Activated T-cell treated with anti-CD3 and anti-CD28 coated beads for 48 hours (primary cell): Measurements from ENCODE around the gene HS3ST2.
"Not testable (repeated sequence)": the region's sequence is repeated elsewhere in the genome, so short reads cannot be mapped to it uniquely, and the experiment has no call there.

Experiments used
- DNase-seq: peaks from one replicate; pipeline ENCODE4 v3.0.0-alpha.2; 2020; ENCODE audit warnings: low read depth

The HS3ST2 gene

DNA sequence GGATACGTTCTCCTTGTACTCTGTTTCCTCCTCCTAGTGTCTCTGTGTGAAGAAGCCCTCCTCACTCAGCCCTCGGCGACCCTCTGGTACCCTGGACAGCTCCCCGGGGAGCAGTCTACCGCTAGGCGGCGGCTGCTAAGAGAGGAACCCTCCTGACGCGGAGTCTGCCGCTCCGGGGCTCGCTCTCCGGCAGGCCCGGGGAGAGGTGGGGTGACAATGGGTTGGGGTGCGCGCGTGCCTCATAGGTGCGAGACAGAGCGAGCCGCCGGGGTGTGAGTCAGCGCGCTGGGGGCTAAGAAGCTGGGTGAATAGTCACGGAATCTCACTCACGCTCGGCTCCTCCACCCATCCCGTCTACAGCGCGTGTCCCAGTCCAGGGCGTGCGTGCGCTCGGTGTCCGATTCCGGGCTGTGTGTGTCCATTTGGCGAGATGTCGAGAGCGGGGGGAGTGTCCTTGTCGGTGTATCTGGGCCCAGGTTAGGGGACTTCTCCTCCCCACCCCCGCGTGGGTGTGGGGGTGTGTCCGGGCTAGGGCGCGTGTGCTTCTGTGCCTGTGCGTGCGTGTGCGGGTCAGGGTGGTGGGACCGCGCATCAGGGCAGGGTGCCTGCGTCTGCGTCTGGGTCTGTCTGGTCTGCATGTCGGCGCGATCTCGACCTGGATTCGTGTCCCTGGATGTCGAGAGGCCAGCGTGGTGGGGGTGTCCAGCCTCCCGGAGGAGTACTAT, 577 bp upstream of the HS3ST2 start:
- DNase-seq, result peak; percentile 41

DNA sequence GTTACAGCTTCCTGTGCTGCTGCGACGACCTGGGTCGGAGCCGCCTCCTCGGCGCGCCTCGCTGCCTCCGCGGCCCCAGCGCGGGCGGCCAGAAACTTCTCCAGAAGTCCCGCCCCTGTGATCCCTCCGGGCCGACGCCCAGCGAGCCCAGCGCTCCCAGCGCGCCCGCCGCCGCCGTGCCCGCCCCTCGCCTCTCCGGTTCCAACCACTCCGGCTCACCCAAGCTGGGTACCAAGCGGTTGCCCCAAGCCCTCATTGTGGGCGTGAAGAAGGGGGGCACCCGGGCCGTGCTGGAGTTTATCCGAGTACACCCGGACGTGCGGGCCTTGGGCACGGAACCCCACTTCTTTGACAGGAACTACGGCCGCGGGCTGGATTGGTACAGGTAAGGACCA, 746 bp downstream of the HS3ST2 start:
- no peak for DNase-seq

DNA sequence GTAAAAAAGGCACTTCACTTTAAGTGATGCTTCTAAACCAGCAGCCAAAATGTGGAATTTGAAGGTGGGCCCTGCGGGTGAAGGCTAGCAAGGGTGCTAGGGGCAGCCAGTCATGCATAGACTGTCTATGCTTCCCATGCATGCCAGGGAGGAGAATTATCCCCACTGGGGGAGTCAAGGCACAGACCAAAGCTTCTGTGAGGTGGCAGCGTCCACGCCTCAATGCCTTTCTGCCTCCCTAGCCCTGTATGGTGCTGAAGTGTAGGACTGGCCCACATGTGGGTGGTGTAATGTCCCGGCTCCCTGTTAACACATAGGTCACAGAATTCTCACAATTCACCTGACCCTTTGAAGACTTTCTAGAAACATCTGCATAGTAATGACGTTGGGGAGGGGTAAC, 1.9 kb downstream of the HS3ST2 start:
- DNase-seq, result no peak

DNA sequence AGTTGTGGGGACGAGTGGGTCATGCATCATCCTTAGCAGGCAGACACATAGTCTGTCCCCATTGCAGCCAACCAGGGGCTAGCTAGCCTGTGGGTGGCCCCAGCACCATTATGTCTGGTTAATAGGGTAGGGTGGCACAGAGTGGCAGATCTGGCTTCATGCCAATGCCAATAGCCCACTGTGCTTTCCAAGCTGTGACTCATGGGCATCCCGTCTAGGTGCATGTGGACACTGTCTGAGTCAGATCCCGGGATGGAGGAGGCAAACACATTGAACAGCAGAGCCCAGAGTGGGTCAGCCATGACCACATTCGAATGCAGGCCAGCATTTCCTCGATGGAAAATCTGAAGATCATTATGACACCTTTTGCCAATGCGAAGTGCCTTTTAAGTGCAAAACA, 2.5 kb downstream of the HS3ST2 start:
- no peak for DNase-seq

DNA sequence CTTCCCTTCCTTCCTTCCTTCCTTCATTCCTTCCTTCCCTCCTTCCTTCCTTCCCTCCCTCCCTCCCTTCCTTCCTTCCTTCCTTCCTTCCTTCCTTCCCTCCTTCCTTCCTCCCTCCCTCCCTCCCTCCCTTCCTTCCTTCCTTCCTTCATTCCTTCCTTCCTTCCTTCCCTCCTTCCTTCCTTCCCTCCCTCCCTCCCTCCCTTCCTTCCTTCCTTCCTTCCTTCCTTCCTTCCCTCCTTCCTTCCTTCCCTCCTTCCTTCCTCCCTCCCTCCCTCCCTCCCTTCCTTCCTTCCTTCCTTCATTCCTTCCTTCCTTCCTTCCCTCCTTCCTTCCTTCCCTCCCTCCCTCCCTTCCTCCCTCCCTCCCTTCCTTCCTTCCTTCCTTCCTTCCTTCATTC, 4.8 kb downstream of the HS3ST2 start:
- not testable (repeated sequence) for DNase-seq

DNA sequence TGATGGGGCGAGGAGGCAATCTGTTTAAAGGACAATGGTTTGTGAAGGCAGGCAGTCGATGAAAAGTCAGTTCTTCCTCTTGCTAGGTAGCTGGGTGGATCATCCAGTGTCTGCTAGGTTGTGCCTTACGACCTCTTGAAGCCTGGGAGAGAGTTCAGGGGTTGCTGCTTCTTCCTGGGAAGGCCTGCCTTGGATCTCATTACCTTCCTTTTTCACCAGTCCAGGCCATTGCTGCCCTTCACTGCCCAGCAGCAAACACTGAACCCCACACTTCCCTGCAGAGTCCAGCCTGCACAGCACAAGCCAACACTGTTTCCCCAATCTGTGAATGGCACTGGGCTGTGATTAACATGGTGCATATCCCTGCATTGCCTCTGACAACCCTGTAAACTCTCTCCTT, 24.7 kb downstream of the HS3ST2 start:
- no peak for DNase-seq

DNA sequence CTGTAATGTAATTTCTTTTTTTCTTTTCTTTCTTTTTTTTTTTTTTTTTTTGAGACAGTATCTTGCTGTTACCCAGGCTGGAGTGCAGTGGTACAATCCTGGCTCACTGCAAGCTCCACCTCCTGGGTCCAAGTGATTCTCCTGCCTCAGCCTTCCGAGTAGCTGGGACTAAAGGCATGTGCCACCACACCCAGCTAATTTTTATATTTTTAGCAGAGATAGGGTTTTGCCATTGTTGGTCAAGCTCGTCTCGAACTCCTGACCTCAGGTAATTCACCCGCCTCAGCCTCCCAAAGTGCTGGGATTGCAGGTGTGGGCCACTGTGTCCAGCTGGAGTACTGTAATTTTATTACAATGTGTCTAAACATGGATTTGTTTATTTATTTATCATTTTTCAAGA, 28.1 kb downstream of the HS3ST2 start:
- not testable (repeated sequence) for DNase-seq

DNA sequence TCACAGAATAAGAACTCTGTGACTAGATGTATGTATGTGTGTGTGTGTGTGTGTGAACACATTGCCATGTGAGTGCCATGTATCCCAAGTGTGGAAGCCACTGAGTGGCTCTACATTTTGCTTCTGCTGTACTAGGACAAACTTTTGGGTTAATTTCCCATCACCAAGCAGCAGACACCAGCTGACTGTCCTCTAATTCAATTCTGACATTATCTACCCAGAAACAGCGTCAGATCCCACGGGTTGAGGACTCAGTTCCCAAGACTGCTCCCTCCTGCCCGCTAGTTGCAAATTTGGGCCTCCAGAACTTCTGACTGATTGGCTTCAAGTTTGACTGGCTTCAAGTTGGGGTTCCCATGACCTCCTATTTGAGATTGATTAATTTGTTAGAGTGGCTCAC, 29.2 kb downstream of the HS3ST2 start:
- no peak for DNase-seq

DNA sequence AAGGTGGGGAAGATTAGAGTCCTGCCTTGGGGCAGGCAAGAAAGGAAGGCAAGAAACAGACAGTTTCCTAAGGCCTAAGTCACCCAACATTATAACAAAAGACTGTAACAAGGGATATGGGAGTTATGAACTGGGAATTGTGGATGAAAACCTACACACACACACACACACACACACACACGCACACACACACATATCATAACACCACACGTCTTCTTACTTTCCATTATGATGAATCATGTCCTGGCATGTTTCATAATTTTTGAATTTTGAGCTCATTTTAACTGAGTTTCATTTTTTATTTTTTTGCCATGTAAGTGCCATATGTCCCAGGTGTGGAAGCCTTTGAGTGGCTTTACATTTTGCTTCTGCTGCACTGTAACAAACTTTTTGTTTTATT, 29.9 kb downstream of the HS3ST2 start:
- DNase-seq, result no peak

DNA sequence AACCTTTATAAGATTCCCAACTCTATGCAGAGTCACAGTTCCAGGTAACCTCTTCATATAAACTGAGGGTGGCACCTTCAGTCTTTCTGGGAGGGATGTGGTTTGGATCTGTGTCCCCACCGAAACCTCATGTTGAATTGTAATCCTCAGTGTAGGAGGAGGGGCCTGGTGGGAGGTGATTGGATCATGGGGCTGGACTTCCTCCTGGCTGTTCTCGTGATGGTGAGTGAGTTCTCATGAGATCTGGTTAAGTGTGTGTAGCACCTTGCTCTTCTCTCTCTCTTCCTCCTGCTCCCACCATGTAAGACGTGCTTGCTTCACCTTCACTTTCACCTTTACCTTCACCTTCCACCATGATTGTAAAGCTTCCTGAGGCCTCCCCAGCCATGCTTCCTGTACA, 30.5 kb downstream of the HS3ST2 start:
- DNase-seq, result no peak

DNA sequence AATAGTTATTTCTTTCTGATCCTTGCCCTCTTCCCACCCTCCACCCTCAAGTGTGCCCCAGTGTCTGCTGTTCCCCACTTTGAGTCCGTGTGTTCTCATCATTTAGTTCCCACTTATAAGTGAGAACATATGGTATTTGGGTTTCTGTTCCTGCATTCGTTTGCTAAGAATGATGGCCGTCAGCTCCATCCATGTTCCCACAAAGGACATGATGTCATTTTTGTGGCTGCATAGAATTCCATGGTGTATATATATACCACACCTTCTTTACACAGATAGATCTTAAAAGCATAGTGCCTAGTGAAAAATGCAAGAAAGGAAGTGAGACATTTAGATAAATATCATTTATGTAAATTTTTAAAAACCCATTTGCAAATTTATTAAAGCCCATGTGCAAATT, 33.1 kb downstream of the HS3ST2 start:
- DNase-seq, result no peak

DNA sequence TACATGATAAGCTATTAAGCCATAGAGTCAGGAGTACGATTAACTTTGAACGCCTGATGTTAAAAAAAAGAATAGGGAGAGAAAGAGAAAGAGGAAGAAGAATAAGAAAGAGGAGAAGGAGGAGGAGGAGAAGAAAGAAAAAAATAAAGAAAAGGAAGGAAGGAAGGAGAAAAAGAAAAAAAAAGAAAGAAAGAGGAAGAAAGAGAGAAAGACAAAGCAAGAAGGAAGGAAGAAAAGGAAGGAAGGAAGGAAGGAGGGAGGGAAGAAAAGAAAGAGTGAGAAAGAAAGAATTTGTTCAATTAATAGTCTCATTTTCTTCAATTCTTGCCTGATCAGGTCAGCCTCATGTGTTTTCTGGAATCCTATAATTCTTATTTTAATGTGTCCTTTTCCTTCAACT, 33.7 kb downstream of the HS3ST2 start:
- no peak for DNase-seq

DNA sequence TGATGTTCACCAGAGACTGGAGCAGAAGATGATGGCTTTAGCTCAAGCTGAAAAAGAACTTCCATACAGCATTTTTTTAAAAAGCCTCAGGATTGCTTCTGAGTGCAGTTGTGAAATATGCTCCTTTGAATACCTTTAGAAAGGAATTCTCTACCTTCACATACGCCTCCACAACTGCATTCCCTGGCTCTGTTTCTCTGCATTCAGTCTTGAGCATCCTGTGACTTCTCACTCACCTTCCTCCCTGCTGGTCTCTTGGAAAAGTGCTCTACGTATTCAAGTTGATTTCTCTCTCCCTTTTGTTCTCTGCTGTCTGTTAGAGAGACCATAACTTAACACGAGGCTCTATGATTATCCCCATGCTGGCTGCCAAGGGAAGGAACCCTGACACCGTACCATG, 34.5 kb downstream of the HS3ST2 start:
- DNase-seq, result no peak

DNA sequence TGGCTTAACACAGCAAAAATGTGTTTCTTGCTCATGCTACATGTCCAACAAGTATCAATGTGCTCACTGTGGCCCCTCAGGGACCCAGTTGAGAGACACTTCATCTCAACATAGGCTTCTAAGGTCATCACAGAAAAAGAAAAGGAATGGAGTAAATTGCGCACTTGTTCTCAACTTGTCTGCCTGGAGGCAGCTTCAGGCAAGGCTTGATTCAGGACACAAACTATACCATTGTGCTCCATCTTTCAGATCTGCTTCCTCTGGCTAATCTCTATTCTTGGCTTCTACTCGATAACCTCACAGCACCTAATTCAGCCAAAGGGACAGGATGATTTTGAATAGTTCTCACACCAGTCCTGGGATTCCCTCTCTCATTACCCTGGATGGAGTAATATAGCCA, 35.6 kb downstream of the HS3ST2 start:
- no peak for DNase-seq

DNA sequence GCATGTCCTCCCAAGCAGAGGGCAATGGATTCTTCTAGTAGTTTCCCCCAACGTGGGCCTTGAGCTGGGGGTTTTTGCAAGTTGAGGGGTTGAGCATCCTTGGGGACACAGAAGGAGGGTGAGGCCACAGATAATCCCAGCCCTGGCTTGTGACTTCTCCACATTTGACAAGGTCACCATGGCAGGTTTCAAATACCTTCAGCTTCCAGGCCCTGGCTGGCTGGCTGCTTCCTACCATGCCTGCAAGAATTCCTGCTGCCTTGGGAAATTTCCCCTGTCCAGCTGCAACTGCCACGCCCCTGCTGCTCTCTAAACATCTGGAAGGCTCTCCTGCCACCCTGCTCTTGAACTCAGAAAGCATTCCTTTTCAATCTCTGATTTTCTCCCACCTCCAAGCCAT, 41.3 kb downstream of the HS3ST2 start:
- DNase-seq, result no peak

DNA sequence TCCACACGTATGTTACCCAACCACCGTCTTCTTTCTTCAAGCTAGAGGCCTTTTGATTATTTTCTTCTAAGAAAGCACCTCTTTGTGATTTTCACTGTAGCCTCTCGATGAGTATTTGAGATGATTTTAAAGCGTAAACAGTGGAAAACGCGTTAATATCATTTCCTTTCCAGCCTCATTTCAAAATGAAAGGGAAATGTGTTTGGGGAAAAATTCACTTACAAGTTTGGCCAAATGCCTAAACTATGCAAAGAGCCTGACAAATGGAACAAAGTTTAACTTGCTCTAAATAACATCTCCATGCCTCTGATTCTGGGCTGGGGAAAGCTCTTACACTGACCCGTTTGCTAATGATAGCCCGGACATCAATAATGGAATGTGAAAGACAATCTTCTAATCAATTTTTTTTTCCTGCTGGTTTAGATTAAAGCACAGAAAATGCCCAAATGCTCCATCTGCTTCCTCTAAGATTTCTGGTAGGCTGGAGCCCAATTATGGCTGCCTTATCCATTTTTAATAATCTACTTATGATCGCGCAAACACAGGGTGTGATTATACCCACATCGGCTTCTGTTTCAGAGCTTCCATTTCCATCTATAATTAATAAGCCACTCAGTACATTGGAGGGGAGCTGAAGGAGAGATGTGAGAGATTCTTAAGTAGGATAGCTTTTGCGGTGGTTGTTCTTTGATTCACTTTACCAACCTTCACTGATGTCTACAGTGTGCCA, 43.5 kb downstream of the HS3ST2 start:
- DNase-seq, result no peak

DNA sequence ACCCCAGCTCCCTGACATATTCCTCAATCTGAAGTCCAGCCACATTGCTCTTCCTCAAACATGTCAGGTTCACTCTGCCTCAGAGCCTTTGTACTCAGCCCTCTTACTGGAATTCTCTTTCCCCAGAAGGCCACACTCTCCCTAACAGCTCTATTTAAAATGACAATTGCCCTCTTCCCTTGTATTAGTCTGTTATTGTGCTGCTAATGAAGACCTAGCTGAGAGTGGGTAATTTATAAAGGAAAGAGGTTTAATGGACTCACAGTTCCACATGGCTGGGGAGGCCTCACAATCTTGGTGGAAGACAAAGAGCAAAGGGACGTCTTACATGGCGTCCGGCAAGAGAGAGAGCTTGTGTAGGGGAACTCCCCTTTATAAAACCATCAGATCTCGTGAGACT, 46.0 kb downstream of the HS3ST2 start:
- DNase-seq, result no peak

DNA sequence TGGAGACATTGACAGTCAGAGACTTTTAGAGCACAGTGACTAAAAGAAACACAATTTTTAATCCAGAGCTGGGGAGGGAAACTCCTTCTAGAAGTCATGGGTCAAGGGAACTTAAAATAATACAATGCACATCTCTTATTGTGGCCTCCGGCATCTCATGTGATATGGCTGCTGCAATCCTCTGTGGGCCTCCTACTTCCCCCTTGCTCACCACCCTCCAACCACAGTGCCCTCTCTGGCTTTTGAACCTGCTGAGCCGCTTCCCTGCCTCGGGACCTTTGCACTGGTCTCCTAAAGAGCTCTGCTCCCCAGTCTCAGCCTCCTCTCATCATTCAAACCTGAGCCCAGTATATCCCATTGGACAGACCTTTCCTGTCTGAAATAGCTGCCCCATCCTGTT, 47.6 kb downstream of the HS3ST2 start:
- DNase-seq, result no peak

DNA sequence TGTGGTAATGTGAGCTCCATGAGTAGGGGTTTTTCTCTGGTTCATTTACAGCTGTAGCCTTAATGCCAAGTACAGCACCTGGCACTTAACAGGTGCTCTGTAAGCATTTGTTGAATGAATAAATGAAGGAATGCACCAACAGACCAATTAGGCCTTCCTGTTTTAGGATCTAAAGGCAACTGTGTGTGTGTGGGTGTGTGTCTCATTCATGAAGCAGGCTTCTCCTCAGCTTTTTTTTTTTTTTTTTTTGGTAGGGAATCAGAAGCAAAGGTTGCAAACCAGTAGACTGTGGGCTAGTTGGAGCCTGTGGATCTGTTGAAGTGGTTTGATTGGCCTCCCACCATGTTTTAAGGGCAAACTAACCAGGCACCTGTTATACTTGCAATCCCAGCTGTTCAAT, 48.1 kb downstream of the HS3ST2 start:
- DNase-seq, result no peak

DNA sequence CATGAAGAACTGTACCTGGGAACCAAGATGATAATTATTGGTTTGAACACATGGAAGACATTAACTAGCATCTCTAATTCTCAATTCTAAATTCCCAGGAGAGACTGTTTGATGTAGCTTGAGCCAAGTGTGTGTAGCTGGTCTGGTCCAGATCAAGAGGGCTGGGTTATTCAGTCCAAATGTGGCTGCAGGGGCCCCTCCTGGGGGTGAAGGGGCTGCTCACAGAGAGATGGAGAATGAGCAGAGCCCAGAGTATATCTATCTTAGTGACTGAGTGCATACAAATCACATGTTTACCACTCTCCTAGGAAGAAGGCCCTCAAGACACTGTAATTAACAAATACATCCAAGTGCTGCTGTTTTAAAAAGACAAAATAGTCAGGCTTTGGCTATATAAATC, 50.4 kb downstream of the HS3ST2 start:
- DNase-seq, result no peak

DNA sequence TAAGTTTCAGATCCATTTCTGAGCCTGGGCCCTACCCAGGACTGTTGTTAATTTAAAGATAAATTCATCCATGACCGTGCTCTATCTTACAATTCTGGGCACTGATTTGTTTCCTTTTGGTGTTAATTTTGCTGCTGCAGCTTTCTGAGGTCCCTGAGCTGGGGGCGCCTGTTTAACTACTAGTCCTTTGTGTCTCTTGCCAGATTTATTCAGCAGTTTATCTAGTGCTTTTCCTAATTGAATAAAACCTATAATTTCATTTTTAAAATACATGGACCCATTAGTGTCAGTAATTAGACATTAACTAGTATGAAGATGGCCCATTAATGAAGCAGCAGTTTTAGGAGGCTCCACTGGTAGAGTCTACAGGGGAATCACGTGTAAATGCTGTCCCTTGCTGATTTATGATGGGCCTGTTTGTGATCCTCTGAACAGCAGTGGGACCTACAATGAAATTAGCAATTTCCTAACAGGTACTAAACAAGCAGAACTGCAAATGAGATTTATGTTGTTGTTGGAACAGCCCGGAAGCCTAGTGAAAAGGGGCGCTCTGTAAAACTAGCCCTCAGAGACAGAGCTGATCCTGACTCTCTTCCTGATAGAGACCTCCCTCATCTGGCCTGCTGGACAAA, 54.7 kb downstream of the HS3ST2 start:
- no peak for DNase-seq

DNA sequence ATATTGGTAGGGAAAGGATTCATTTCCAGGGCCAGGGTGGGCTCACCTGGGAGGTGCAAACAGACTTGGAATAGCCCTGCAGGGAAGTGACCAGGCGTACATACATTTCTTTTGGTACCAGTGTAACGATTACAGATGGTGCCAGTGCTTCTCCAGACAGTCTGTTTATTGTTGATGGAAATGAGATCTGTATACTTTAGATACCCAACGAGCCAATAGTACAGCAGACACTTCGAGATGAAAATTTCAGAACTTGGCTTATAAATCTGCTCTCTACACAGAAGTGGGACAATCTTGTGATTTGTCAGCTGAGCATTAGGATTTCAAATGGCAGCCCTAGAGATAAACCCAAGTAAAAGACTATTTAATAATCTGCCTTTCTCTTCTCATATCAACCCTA, 57.9 kb downstream of the HS3ST2 start:
- no peak for DNase-seq

DNA sequence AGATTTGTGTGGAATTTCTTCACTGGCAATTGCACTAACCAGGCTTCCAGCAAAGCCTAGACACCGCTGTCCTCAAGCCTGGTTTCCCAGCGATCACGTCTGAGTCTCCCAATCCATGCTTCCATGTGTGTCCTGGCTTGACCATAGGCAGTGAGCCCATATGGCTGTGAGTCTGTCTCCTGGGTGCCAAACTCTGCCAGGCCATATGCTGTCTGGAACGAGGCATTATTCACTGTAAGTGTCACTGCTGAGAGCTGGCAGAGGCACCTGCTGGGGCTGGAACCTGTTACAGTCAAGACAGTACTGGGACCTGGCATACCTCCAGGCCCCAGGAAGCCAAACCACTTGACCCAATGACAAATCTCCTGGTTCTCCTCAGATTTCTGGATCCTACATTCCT, 60.4 kb downstream of the HS3ST2 start:
- DNase-seq, result no peak

DNA sequence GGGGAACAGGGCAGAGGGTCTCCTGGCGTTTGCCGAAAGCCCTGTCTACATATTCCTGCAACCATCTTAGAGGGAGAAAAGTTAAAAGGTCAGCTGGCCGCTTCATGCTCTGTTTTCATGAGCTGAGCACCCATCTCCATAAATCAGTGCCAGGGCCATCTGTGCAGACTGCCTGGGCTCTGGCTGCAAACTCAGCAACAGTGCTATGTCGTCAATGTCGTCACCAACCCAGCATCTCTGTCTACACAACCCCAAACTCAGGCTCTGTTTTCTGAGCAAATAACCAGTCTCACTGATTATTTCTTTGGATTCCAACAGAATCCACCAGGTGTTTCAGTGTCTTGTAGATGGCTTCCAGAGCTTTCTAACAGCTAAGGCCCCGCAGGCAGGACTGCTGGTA, 65.0 kb downstream of the HS3ST2 start:
- DNase-seq, result no peak
